Measurements from ENCODE around the gene SUPT5H.

SUPT5H gene

DNA sequence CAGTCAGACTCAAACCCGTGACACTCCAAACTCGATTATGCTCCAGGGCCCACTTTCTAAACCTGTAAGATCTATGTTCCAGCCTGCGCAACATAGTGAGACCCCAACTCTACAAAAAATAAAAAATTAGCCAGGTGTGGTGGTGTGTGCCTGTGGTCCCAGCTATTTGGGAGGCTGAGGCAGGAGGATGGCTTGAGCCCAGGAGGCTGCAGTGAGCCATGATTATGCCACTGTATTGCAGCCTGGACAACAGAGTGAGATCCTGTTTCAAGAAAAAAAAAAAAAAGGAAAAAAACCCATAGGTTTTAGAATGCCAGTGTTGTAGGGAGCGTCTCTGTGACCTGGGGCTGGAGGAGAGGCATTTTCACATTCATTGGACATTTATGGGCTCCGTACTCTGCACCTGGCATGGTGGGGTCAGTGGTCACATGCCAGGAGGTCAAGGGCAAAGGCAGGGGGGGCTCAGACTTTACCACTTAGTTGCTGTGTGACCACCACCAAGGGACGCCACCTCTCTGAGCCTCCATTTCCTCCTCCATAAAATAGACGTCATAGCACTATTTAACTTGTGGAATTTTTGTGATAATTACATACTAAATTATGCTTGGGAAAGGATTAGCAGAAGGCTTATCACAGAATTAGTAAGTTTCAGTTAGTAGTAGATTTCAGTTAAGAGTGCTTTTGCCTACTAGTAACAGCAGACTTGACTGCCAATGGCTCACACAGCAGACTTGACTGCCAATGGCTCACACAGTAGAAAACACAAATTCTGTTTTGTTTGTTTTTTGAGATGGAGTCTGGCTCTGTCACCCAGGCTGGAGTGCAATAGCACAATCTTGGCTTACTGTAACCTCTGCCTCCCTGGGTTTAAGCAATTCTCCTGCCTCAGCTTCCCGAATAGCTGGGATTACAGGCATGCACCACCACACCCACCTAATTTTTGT is 75.4 kb downstream of the SUPT5H start:
- no peak overlapping the region for H3K4me3 Mint-ChIP-seq
- peaks cover 10% of the 10 kb centered on the region for H3K27me3 Mint-ChIP-seq
- no peak overlapping the region for H3K27ac Mint-ChIP-seq
- H3K36me3 Mint-ChIP-seq: no peaks in the 10 kb centered on the region
- H3K9me3 Mint-ChIP-seq (ENCODE audit: low read depth): no peaks in the 10 kb centered on the region
- peaks cover 5% of the 10 kb centered on the region for H3K4me1 Mint-ChIP-seq (ENCODE audit: low read depth)

DNA sequence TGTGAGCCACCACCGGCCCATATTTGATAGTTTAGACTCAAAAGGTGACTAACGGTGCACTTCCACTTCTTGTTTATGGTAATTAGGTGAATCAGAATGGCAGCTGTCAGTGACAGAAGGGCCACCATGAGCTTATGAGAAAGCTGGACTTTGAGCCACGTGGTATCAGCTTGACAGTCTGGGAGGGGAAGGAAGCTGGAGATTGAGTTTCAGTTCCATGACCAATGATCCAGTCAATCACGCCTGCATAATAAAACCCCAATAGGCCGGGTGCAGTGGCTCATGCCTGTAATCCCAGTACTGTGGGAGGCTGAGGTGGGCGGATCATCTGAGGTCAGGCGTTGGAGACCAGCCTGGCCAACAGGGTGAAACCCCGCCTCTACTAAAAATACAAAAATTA is 79.1 kb downstream of the SUPT5H start:
- no peak overlapping the region for H3K27ac Mint-ChIP-seq
- H3K9me3 Mint-ChIP-seq (ENCODE audit: low read depth): no peaks in the 10 kb centered on the region

DNA sequence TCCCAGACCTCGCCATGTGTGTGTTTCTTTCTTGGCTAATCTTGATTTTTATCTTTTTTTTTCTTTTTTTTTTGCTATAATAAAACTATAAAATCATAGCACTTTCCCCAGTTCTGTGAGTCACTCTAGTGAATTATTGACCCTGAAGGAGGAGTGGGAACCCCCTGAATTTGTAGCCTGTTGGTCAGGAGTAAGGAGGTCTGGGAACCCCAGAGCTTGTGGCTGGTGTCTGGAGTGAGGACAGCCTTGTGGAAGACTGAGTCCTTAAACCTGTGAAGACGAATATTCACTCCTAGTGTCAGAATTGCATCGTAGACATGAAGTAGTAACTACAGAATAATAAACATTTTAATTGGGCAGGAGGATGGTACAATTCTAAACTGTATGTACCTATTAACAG is 79.8 kb downstream of the SUPT5H start:
- H3K4me1 Mint-ChIP-seq (ENCODE audit: low read depth): peaks cover 5% of the 10 kb centered on the region
- H3K27ac Mint-ChIP-seq: no peak overlapping the region
- H3K36me3 Mint-ChIP-seq: no peaks in the 10 kb centered on the region

More for the DNA sequence above, 79.1 kb downstream of the SUPT5H start:
- Mint-ChIP-seq H3K4me3 (no peak overlapping the region), H3K36me3 (no peaks in the 10 kb centered on the region), H3K4me1 (ENCODE audit: low read depth) (peaks cover 5% of the 10 kb centered on the region), H3K27me3 (no peaks in the 10 kb centered on the region)

More for the DNA sequence above, 79.8 kb downstream of the SUPT5H start:
- H3K27me3 Mint-ChIP-seq: no peaks in the 10 kb centered on the region
- H3K9me3 Mint-ChIP-seq (ENCODE audit: low read depth): no peaks in the 10 kb centered on the region
- no peak overlapping the region for H3K4me3 Mint-ChIP-seq

All from activated naive CD8-positive, alpha-beta T cell (primary cell).